ENCODE data around the gene PLCD3.
"Not testable (repeated sequence)": the region's sequence is repeated elsewhere in the genome, so short reads cannot be mapped to it uniquely, and the experiment has no call there.

The PLCD3 gene

DNA sequence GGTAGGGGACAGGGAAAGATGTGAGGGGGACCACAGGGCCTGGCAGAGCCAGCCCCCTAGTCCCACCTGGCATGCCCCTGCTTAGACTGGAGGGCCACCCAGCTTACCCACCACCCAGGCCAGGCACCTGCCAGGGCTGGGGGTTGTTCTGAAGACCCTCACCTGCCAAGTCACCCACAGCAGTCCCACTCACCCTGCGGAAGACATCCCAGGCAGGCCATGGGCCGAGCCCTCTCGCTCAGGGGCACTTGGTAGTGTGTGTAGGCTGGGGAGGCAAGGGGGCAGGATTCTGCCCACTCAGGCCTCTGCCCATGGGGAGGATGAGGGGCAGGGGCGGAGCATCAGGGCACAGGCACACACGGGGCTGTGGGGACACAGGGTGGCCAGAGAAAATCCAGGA, 4.0 kb downstream of the PLCD3 start:
- Histone ChIP-seq H3K4me1 (peaks cover 14% of the 10 kb centered on the region), H3K36me3 (no peaks in the 10 kb centered on the region), H3K27me3 (no peaks in the 10 kb centered on the region), H3K4me3 (ENCODE audit: low read depth, low read length) (no peak overlapping the region), H3K9me3 (no peaks in the 10 kb centered on the region)
- no peak for DNase-seq
- TF ChIP-seq CTCF (IDR thresholded peaks at IDR 0.05; ENCODE audit: low read depth, low read length), result no peak

- no peak for TF ChIP-seq CTCF (IDR thresholded peaks at IDR 0.05; ENCODE audit: low read depth, low read length)
- DNase-seq, result peak; percentile 49
Observed at GRCh38 chr17:45127548-45128300, 4.6 kb downstream of the PLCD3 start.

GRCh38 chr17:45127207-45127547, 5.1 kb downstream of the PLCD3 start:
- Histone ChIP-seq H3K4me1 (peaks cover 14% of the 10 kb centered on the region), H3K27me3 (no peaks in the 10 kb centered on the region), H3K36me3 (no peaks in the 10 kb centered on the region), H3K9me3 (no peaks in the 10 kb centered on the region), H3K4me3 (ENCODE audit: low read depth, low read length) (no peak overlapping the region)
- TF ChIP-seq CTCF (IDR thresholded peaks at IDR 0.05; ENCODE audit: low read depth, low read length), result no peak
- peak; percentile 10 for DNase-seq

More at GRCh38 chr17:45127548-45128300, 4.6 kb downstream of the PLCD3 start:
- no peaks in the 10 kb centered on the region for H3K9me3 ChIP-seq
- no peaks in the 10 kb centered on the region for H3K27me3 ChIP-seq
- H3K36me3 ChIP-seq, result no peaks in the 10 kb centered on the region
- H3K4me3 ChIP-seq (ENCODE audit: low read depth, low read length), result no peak overlapping the region
- H3K4me1 ChIP-seq, result peaks cover 14% of the 10 kb centered on the region

DNA sequence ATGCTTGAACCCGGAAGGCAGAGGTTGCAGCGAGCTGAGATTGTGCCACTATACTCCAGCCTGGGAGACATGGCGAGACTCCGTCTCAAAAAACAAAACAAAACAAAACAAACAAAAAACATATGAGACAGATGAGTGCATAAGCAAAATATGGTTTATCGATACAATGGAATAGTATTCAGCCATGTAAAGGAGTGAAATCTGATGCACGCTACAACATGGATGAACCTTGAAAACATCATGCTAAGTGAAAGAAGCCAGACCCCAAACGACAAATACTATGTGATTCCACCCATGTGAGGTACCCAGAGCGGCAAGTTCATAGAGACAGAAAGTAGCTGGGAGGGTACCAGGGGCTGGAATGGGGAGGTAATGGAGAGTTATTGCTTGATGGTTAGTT, 6.8 kb downstream of the PLCD3 start:
- no peak overlapping the region for H3K4me3 ChIP-seq (ENCODE audit: low read depth, low read length)
- H3K4me1 ChIP-seq, result peaks cover 14% of the 10 kb centered on the region

DNA sequence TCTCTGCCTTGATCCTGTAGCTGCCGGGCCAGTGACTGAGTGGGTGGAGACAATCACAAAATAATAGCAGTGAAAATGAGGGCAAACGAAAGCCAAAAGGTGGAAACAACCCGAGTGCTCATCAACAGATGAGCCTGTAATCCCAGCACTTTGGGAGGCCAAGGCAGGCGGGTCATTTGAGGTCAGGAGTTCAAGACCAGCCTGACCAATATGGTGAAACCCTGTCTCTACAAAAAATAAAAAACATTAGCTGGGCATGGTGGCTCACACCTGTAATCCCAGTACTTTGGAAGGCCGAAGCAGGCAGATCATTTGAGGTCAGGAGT, 7.6 kb downstream of the PLCD3 start:
- DNase-seq; H3K36me3 ChIP-seq; H3K27me3 ChIP-seq; H3K4me3 ChIP-seq (ENCODE audit: low read depth, low read length); H3K9me3 ChIP-seq: not testable (repeated sequence)
- peaks cover 14% of the 10 kb centered on the region for H3K4me1 ChIP-seq

More for the DNA sequence above, 6.8 kb downstream of the PLCD3 start:
- H3K27me3 ChIP-seq, result no peaks in the 10 kb centered on the region
- TF ChIP-seq CTCF (IDR thresholded peaks at IDR 0.05; ENCODE audit: low read depth, low read length), result no peak
- DNase-seq, result no peak
- no peaks in the 10 kb centered on the region for H3K9me3 ChIP-seq
- no peaks in the 10 kb centered on the region for H3K36me3 ChIP-seq

- Histone ChIP-seq H3K9me3 (no peaks in the 10 kb centered on the region), H3K4me1 (peaks cover 14% of the 10 kb centered on the region), H3K4me3 (ENCODE audit: low read depth, low read length) (no peak overlapping the region), H3K27me3 (no peaks in the 10 kb centered on the region), H3K36me3 (no peaks in the 10 kb centered on the region)
- TF ChIP-seq CTCF (IDR thresholded peaks at IDR 0.05; ENCODE audit: low read depth, low read length), result no peak
- DNase-seq, result peak; percentile 91
Observed at GRCh38 chr17:45123930-45124796, 8.2 kb downstream of the PLCD3 start.

All from BE2C (cell line).